HT1080 (cell line): Measurements from ENCODE around the gene ROR2. TPM values are rescaled to one million over a fixed set of nuclear protein-coding genes. Genes with fewer than 3 reads are reported as not detected.

Experiments used
- DNase-seq: peaks from one replicate; pipeline ENCODE4 v3.0.0-alpha.2; 2015; ENCODE audit warnings: low read depth
- total RNA-seq: library from RNA; depleted of rRNA; stranded (reverse); fragments of >200 nt; shearing (Covaris generic); gene quantifications from 2 replicates; pipeline ENCODE4 v1.2.3, GENCODE V29; 2014

Gene ROR2
- total RNA-seq, 1 experiment from 2014 or later: 0.29 TPM

- DNase-seq: no peak
Measured at GRCh38 chr9:91778031-91778430, 172.0 kb downstream of the ROR2 start.

GRCh38 chr9:91777292-91777830, 172.7 kb downstream of the ROR2 start:
- DNase-seq: no peak

GRCh38 chr9:91776409-91777291, 173.4 kb downstream of the ROR2 start:
- DNase-seq: no peak

GRCh38 chr9:91775708-91776028, 174.4 kb downstream of the ROR2 start:
- DNase-seq: no peak

GRCh38 chr9:91775011-91775707, 174.9 kb downstream of the ROR2 start:
- DNase-seq: peak; percentile 51

- no peak for DNase-seq
Measured at GRCh38 chr9:91773156-91773555, 176.9 kb downstream of the ROR2 start.

- DNase-seq: no peak
Measured at GRCh38 chr9:91771864-91772263, 178.2 kb downstream of the ROR2 start.

GRCh38 chr9:91771027-91771426, 179.0 kb downstream of the ROR2 start:
- DNase-seq: peak; percentile 41

GRCh38 chr9:91770229-91770628, 179.8 kb downstream of the ROR2 start:
- DNase-seq: no peak

- no peak for DNase-seq
Measured at GRCh38 chr9:91768977-91769916, 180.8 kb downstream of the ROR2 start.

- no peak for DNase-seq
Measured at GRCh38 chr9:91768507-91768906, 181.5 kb downstream of the ROR2 start.

GRCh38 chr9:91766315-91767069, 183.5 kb downstream of the ROR2 start:
- no peak for DNase-seq

GRCh38 chr9:91765296-91765695, 184.7 kb downstream of the ROR2 start:
- DNase-seq: no peak

- no peak for DNase-seq
Measured at GRCh38 chr9:91764661-91765060, 185.4 kb downstream of the ROR2 start.

GRCh38 chr9:91761362-91761761, 188.7 kb downstream of the ROR2 start:
- no peak for DNase-seq

GRCh38 chr9:91760906-91761305, 189.1 kb downstream of the ROR2 start:
- DNase-seq: no peak

GRCh38 chr9:91758491-91758981, 191.5 kb downstream of the ROR2 start:
- DNase-seq: peak; percentile 31

- DNase-seq: no peak
Measured at GRCh38 chr9:91757782-91758181, 192.2 kb downstream of the ROR2 start.

GRCh38 chr9:91756510-91756780, 193.6 kb downstream of the ROR2 start:
- no peak for DNase-seq

- no peak for DNase-seq
Measured at GRCh38 chr9:91755761-91756509, 194.1 kb downstream of the ROR2 start.
